GM21786 (cell line): Measurements from ENCODE around the gene ST8SIA4.
"Not testable (repeated sequence)": the region's sequence is repeated elsewhere in the genome, so short reads cannot be mapped to it uniquely, and the experiment has no call there.

Source experiments
- ATAC-seq: cut with Tn5 transposase; IDR thresholded peaks from one replicate; pipeline ENCODE4 v1.9.1; 2021; ENCODE audit not compliant: unreplicated experiment

Gene ST8SIA4

DNA sequence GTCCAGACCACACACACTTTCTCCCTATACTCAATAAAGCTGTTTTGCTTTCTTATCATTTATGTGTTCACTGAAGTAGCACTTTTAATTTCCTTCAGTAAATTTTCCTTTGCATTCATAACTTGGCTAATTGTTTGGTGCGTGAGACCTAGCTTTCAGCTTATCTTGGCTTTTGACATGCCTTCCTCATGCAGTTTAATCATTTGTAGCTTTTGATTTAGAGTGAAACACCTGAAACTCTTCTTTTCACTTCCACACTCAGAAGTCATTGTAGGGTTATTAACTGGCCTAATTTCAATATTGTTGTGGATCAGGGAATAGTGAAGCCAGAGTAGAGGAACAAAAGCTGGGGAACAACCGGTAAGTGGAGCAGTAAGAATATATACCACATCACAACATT is 114.7 kb downstream of the ST8SIA4 start:
- ATAC-seq: no peak

GRCh38 chr5:100787648-100788047 is 115.4 kb downstream of the ST8SIA4 start:
- ATAC-seq: peak; percentile 81

- ATAC-seq: not testable (repeated sequence)
Observed at GRCh38 chr5:100785536-100785935, 117.5 kb downstream of the ST8SIA4 start.

DNA sequence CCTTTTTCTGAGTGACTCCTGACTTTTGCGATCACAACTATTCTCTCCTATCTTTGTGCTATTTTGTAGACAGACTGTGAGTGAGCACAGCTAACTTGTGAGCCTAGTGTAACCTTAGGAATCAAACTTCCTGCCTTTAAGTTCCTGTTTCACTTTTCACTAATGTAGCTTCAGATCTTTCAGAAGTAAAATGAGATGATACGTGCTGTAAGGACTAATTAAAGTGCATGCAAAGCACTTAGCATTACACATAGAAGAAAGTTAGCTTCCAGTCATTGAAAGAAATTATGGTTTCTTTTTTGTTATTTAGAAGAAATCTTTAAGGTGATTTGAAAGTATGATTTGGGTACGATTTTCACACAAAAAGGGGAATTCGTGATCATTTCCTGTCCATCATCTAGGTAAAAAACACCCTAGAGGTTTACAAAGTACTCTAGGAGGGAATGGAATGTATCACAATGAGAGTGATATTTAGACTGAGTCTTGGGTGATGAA is 122.7 kb downstream of the ST8SIA4 start:
- peak; percentile 72 for ATAC-seq

DNA sequence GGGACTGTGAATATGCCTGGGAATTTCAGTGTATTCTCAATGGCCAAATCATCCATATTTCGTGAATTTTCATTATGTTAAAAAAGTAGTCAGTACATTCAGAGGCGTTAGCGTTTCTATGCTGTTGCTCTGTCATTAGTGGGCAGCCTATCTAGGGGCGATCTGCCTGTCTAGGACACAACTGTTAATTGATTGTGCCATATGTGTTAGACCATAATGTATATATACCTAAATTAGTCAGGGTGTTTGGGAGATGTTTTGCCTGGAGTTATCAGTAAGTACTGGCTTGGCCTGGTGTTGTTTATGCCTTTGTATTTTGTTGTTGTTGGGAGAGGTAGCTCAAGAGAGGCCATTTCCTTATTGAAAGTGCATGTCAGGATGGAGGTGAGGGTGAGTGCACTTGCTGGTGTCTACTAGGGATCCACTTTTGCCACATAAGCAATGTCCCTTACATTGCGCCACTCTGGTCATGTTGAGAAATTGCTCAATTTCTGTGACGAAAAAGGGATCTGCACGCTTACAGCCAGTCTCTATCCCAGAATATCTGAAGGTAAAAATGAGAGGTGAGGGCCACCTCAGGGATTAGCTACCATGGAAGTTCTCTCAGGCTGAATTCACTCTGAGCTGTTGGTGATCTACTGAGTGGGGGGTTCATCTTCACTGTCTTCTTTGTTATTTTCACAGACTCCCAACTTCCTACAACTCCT is 123.3 kb downstream of the ST8SIA4 start:
- peak; percentile 32 for ATAC-seq

GRCh38 chr5:100777680-100778300 is 125.3 kb downstream of the ST8SIA4 start:
- peak; percentile 76 for ATAC-seq

GRCh38 chr5:100775533-100775855 is 127.6 kb downstream of the ST8SIA4 start:
- no peak for ATAC-seq

GRCh38 chr5:100772548-100772947 is 130.5 kb downstream of the ST8SIA4 start:
- ATAC-seq: no peak

DNA sequence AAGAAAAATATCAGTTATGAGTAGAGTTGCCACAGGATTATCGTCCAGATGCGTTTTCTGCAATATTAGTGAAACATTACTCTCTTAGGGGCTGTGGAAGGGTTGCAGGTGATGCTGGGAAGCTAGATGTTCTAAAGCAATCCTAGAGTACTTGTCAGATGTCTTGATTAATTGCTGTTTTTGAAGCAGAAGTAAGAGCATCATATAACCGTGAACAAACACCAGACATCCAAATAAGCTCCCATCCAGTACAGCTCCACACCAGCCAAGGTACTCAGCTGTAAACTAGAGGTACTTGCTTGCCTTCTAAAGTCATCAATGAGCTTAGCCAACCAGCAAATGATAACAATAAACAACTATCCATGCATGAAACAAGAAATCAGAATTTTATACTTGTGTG is 131.1 kb downstream of the ST8SIA4 start:
- ATAC-seq: no peak

DNA sequence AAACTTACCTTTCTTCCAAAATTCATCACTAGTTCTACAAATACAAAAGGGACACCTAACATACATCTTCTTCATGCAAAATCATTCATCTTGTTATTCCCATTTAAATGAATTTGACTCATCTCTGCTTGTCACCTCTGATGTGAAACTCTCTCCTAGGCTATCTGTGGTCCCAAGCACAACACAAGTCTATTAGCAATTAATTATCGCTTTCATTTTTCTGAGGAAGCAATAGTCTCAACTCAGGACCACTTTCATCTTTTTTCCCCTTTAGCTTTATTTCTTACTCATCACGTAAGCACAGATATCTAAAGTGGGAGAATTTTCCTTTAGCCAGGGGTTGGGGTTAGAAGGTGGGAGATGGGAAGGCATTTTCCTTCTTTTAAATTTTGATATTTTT is 131.9 kb downstream of the ST8SIA4 start:
- no peak for ATAC-seq

- no peak for ATAC-seq
Observed at GRCh38 chr5:100768221-100768620, 134.9 kb downstream of the ST8SIA4 start.

DNA sequence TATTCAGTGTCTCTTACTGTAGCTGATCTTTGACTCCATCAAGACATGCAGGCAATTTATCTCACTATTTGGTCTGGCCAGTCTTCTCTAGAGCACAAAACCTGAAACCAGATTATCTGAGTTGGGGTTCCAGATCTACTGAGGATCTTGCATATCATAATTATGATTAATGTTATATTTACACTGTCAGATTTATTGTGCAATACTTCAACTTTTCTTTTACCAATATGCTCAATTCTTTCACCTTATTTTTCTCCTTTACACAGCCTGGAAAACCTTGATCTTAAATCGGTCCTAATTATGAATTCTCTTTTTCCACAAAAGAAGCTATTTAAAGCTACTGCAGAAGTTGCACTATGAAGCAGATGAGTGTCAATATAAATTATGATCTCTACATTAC is 140.1 kb downstream of the ST8SIA4 start:
- ATAC-seq: no peak

- ATAC-seq: no peak
Observed at GRCh38 chr5:100762108-100762507, 141.0 kb downstream of the ST8SIA4 start.

DNA sequence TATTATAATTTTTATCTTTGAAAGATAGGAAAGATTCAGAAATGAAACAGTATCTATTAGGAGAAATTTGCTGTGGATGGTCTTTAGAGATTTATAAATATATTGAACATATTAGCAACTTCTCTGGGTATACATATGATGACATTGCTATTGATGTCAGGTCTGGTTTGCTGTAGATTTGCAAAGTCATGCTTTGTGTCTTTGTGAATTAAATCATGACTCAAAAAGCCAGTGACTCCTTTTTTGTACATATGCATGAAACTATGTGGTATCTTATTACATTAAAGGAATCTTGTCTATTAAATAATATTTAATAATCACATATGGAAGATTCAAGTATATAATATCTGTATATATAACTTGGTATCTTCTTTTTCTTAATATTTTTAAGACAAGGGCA is 141.9 kb downstream of the ST8SIA4 start:
- no peak for ATAC-seq

- no peak for ATAC-seq
Observed at GRCh38 chr5:100760688-100761087, 142.4 kb downstream of the ST8SIA4 start.

DNA sequence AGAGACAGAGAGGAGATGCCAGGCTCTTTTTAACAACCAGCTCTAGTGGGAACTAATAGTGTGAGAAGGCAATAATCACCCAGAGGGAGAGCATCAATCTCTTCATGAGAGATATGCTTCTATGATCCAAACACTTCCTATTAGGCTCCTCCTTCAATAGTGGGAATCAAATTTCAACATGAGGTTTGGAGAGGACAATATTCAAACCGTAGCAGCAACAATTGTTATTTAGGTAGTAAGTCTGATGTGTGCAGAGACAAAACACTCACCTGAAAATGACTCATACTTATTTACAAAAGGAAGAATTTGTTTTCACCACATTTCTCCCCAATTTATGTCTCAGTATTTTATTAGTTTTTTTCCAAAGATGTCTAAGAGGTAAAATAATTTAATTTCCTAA is 144.3 kb downstream of the ST8SIA4 start:
- ATAC-seq: no peak

DNA sequence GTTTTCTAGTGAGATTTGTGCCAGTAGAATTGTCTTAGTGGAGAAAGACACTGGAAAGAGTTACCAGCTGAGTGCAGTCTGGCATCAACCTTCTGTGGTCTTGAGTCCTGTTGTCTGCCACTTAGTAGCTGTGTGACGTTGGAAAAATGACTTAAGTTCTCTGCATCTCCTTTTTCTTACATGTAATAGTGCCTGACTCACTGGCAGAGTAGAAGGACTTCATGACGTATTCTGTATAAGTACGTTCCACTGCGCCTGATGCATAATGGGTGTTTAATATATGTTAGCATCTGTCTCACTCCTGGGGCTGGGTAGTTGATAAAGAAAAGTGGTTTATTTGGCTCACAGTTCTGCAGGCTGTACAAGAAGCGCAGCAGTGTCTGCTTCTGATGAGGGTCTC is 144.8 kb downstream of the ST8SIA4 start:
- ATAC-seq: no peak

DNA sequence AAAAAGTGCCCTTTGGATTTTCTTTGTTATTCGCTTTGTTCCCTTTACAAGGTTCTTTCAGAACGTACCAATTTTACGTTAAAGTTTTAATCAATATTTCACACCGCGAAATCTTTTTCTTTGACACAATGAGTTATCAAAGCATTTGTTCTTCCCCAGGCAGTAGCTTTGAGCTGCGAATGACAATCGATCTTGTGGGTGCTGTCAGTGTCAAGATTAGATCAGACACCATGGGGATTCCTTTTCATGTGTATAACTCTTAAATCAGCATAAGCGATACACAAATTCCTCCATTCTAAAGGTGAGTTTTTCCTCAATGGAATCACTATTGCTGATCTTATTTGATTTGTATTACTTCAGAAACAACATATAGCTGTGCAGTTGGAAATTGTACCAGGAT is 145.5 kb downstream of the ST8SIA4 start:
- ATAC-seq: no peak
